ENCODE measurements around the gene BRICD5.
A peak's percentile ranks its signal among the peaks of the same experiment; 100 is the strongest.
"Not testable (repeated sequence)": the region's sequence is repeated elsewhere in the genome, so short reads cannot be mapped to it uniquely, and the experiment has no call there.

BRICD5 gene

DNA sequence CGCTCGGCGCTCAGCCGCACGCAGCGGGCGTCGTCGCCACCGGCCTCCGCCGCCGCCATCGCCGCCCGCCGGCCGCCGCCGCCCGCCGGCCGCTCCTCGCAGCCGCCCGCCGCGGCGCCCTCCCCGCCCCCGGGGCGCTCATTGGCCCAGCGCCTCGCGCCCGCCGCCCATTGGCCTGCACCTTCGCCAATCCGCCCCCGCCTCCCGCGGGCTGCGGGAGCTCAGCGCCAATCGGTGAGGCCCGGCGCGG is 4.0 kb upstream of the BRICD5 start, which contains the start of gene PGP:
PGP (minus strand) TSS at position 122 of the 250 bp plus-strand sequence; CDS start at position 59, 63 bp downstream.
- DNase-seq, result no peak

DNA sequence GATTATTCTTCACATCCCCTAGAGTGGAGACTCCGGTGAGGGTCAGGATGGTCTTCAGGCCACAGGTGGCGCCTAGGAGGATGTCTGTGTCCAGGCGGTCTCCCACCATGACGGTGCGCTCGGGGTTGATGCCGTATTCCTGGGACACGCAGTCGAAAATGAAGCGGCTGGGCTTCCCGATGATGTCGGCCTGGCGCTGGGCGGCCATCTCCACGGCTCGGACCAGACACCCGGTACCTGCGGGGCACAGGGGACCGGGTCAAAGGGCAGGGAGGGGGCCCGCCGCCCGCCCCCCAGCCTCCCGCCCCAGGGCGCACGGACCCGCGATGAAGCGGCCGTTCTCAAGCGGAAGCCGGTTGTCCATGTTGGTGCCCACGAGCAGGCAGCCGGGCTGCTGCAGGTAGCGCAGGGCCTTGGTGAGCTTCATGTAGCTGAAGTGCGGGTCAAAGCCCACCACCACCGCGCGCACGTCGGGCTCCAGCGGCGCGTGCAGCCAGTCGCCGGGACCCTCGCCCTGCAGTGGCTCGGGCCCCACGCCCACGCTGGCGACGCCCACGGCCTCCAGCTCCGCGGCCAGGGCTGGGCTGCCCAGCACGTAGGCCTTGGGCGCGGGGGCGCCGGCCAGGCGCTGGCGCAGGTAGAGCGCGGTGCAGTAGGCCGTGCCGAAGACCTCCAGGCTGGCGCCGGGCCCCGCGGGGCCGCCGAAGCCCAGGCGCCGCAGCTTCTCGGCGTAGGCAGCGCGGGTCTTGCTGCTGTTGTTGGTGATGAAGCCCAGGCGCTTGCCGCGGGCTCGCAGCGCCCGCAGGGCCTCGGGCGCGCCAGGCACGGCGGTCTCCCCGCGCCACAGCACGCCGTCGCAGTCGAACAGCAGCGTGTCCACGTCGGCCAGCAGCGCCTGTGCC is 3.4 kb upstream of the BRICD5 start:
- no peak for DNase-seq

DNA sequence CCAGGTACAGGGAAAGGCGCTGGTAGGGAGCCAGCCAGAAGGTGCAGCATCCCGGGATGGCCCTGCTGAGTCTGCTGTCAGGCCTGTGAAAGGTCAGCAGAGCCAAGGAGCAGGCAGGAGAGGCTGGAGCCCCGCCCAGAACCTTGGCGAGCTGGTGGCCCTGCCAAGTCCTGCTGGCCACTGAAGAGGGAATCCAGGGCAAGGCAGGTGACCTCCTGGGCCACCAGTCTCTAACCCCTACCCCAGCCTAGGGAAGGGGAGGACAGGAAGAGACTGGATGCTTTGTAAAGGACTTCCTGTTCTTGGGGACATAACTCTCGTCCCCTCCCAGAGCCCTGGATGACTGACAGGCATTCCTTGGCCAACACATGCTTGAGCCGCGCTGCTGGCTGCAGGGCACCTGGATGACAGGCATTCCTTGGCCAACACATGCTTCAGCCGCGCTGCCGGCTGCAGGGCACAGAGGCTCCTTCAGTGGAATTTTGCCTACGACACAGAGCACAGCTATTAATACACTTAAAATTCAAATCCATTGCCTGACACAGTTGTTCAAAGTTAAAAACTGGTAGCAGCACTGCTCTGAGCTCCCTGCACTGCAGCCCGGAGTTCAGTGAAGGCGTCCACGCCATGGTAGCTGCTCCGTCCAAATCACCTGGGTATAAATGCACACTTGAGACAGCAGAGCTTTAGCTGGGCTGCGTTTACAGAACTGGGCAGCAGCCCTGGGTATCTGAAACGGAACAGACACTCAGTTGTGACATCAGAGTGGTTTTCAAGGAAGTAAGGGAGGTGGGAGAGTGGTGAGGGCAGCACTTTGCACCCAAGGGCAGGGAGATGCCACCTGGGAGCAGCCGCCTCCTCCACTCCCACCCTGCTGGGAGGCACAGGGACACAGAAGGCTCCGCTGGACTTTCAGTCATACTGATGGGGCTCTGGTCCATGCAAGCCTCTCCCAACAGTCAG is 2.0 kb upstream of the BRICD5 start:
- no peak for DNase-seq

DNA sequence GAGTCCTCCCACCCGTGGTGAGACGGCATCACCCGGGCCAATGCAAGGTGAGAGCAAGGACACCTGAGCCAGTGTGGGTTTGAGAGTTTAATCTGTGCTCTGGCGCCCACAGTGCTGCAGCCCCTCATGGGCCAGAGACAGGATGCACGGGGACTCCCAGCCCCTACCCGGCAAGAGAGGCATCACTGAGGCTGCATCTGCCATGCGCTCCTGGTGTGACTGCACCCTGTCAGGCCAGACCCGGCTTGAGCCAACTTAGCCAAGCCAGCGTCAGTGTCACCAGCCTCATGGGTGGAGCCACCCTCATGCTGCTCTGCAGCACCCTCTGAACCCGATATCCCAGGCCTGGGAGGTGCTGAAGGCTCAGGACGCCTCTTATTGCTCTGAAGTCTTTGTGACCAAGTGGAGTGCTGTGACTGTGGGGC is 1.3 kb upstream of the BRICD5 start:
- no peak for DNase-seq

DNA sequence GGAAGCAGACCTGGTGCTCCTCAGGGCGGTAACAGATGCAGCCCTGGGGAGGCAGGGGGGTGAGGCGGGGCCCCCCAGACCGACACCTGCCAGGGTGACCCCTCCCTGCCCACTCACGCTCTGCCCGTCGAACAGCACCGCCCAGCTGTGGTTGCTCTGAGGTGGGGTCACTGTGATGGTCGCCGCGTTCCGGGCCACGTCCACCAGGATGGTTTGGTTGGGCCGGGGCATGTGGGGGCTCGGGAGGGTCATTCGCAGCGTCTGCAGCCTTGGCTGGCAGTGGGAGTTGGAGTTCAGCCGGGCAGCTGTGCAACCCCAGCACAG is 692 bp downstream of the BRICD5 start:
- no peak for DNase-seq

DNA sequence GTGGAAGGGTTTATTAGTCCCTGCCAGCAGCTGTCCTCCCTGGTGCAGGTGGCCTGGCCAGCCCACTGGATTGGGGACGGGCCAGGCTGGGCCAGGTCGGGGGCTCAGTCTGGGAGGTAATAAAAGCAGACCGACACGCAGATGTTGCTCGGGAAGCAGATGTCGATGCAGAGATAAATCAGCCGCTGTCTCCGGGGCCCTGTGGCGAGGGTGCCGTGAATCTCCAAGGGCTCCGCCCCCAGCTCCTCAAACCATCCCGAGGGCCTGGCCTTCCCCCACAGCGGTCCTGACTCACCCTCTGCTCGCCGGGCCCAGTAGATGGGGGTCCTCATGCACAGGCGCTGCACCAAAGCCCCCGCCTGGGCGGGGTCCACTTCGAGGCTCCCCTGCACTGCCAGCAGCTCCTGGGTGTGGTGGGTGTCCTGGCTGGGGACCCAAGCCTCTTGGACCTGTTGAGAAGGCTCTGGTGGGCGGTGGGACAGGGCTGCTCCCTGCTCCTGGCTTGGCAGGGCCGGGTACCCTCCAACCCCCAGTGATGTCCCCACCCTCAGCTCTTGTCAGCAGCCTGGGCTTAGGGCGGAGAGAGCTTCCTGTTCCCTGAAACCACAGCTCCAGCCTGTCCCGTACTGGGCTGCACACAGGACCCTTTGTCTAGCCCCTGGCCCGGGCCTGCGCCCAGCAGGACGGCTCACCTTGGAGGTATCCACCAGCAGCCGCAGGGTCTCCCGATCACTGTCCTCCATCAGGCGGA is 1.2 kb downstream of the BRICD5 start:
- no peak for DNase-seq

DNA sequence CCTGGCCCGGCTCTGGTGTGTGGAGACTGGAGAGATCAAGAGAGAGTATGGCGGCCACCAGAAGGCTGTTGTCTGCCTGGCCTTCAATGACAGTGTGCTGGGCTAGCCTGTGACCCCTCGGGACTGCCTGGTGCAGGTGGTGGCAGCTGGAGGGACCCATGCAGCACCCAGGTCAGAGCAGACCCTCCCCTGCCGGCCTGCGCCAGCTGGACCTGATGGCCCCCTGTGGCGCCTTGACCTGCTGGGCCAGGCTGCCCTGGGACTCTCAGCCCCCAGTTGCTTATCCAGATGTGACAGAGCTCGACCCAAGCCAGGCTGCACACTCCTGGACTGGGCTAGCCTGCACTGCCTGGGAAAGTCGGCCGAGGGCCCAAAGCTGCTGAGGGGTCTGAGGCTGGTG is 1.9 kb downstream of the BRICD5 start:
- no peak for DNase-seq

DNA sequence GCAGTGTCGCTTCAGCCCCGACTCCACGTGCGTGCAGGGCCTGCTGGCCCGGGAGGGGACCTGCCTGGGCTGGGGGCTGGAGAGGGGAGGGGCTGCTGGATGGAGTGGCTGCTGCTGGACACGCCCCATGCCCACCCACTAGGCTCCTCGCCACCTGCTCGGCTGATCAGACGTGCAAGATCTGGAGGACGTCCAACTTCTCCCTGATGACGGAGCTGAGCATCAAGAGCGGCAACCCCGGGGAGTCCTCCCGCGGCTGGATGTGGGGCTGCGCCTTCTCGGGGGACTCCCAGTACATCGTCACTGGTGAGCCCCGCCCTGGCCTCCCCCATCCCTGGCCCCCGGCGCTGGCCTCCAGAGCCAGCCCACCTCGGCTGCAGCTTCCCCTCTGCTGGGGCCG is 2.4 kb downstream of the BRICD5 start:
- DNase-seq, result no peak

DNA sequence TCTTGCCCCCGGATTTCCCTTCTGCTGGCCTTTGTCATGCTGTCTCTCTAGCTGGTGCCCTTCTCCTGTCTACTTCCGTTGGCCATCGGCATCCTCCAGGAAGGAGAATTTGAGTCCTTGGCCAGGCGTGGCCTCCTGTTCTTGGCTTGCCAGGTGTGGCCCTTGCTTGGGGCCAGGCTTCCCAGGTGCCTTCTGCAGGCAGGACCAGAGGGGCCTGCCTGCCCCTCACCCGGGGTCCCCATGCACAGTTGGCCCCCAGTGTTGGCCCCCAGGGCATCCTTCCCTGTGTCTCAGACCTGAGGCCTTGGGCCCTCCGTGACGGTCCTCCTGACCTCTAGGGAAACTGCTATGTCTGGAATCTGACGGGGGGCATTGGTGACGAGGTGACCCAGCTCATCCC is 2.8 kb downstream of the BRICD5 start:
- DNase-seq, result no peak

DNA sequence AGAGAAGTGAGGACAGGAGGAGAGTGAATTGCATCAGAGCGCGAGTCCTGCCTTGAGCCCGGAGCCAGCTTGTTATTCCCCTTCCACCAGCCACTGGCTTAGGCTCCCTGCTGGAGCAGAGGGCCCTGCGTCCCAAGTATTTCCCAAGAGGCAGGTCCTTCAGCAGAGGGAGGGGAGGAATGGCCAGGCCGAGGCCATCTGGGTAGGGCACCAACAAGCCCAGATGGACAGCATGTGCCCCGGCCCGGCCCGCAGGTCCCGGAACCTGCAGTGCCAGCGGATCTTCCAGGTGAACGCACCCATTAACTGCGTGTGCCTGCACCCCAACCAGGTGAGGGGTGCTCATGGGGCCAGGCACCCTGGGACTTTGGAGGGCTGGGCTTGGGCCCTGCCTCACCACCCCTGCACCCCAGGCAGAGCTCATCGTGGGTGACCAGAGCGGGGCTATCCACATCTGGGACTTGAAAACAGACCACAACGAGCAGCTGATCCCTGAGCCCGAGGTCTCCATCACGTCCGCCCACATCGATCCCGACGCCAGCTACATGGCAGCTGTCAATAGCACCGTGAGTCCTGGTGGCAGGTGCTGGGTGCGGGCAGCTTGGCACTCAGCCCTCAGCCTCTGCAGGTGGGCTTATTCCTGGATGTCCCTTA is 3.8 kb downstream of the BRICD5 start:
- no peak for DNase-seq

DNA sequence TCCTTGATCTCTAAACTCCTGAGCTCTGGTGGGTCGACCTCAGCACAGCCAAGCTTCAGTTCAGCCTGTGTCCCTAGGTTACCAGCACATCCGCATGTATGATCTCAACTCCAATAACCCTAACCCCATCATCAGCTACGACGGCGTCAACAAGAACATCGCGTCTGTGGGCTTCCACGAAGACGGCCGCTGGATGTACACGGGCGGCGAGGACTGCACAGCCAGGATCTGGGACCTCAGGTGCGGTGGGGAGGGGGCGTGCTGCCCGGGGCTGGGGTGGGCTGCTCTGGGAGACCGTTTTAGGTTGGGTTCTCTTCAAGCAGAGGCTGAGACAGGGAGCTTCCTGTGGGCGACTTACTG is 4.3 kb downstream of the BRICD5 start:
- no peak for DNase-seq

DNA sequence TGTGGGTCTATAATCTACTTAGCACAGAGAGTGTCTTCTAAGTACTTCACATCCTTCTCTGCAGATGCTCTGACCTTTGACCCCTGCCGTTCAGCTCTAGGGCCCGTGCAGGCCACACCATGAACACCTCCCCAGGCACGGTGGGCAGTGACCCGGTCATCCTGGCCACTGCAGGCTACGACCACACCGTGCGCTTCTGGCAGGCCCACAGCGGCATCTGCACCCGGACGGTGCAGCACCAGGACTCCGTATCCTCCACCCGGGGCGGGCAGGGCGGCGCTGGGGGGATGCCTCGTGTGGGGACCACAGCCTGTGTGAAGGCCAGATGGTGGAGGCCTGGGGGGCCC is 4.7 kb downstream of the BRICD5 start:
- no peak for DNase-seq

DNA sequence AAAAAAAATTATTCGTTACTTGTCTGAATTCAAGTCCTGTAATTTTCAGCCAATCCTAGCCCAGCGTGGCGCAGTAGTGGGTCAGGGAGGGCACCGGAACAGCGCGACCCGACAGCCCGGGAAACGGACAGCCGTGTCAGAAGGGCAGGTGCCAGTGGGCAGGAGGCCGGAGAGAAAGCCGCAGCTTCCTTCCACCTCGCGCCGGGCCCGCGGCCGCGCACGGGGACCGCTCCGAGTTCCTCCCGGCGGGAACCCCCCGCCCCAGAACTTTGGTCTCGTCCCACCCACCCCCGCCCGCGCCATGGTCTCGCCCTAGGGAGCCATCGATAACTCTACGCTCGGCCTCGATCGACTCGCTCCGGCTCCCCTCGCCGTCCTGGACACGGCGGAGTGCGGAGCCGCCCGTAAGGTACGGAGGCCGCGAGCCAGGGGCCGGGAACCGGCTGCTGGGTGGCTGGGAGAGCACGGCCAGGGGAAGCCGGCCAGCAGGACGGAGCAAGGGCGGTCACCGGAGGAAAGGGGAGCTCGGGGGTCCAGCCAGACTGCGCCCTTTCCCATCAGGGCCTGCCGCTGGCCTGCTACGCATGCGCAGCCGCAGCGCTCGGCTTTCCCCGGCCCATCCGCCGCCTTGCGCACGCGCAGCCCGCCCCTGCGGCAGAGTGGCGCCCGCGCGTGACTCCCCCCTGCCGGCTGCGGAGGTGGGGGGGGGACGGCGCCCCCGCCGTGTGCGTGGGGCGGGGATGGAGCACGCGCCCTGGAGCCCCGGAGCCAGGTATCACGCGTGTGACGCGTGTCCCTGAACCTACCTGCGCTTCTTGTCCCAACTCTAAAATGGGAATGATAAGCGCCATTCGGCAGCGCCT is 5.3 kb downstream of the BRICD5 start, which contains the start of gene MLST8:
MLST8 (plus strand) TSS at position 351 of the 863 bp plus-strand sequence. CDS start 632 bp downstream, outside the sequence.
- peak; percentile 86 for DNase-seq

DNA sequence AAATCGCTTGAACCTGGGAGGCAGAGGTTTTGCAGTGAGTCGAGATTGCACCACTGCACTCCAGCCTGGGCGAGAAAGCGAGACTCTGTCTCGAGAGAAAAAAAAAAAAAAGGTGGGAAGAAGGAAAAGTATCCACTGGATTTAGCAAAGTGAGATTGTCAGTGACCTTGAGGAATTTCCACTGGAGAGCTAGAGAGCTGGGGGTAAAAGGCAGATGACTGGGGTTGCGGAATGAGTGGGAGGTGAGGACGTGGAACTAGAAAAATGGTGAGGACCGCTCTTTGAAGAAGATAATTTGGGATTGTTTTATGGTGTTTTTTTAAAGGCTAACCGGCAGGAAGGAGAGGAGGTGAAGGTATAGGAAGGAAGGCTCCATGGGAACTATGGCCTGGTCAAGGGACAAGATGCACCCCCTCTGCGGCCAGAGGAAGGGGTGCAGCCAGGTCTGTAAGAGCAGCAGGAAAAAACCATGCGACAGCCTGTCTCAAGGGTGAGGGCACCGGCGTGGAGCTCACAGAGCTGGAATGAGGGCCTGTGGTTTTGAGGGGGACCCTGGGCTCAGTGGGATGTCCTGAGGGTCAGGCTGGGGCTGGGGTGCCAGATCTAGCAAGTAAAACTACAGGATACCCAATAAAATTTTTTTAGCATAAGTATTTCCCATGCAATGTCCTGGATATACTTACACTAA is 6.1 kb downstream of the BRICD5 start:
- DNase-seq, result no peak

DNA sequence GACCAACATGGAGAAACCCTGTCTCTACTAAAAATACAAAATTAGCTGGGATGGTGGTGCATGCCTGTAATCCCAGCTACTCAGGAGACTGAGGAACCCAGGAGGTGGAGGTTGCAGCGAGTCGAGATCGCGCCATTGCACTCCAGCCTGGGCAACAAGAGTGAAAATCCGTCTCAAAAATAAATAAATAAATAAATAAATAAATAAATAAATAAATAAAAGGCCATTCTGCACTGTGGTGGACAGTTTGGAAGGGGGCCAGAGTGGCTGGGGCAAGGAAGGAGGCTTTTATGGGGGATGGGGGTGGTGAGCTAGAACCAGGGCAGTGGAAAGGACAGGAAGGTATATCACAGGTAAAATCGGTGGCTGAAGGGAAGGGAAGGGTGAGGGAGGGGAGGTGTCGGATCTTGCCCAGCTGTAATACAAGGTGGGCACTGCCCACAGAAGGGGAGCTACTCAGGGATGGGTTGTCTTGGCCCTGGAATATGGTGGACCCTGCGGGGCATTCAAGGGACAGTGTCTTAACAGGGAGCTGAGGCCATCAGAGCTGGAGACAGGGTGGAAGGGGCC is 7.5 kb downstream of the BRICD5 start:
- DNase-seq, result not testable (repeated sequence)

DNA sequence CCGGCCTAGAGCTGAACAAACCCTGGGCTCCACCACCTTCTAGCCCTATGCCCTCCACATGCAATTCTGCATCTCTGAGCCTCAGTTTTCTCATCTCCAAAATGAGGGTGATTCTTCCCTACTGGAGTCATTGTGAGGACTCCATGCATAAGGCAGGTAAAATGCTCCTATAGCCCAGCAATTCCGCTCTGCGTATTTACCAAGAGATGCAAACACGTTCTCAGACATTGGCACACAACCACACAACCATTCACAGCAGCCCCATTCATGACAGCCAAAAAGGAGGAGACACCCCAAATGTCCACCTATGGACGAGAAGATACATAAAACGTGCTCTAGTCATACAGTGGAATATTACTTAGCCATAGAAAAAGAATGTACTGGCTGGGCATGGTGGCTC is 10.3 kb downstream of the BRICD5 start:
- no peak for DNase-seq

DNA sequence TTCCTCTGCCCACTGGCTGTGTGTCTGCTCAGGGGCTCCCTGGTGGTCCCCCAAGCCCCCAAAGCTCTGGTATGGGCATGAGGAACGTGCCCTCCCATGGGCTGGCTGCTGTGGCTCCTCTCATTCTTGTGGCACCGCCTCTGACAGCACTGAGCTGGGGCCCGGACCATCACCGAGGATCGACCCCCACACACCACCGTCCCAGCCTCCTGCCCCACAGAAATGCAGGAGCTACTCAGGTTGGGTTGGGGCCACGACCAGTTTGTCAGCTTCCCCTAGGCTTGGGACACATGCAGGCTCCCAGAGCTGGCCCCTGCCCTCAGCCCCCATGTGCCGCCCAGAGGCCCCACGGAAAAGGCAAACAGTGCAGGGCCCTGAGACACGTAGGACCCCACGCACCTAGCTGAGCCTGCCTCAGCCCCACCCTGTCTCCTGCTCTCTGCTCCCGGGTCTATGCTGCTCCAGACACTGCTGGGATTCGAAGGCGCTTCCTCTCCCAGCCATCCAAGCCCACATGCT is 11.0 kb downstream of the BRICD5 start:
- no peak for DNase-seq

DNA sequence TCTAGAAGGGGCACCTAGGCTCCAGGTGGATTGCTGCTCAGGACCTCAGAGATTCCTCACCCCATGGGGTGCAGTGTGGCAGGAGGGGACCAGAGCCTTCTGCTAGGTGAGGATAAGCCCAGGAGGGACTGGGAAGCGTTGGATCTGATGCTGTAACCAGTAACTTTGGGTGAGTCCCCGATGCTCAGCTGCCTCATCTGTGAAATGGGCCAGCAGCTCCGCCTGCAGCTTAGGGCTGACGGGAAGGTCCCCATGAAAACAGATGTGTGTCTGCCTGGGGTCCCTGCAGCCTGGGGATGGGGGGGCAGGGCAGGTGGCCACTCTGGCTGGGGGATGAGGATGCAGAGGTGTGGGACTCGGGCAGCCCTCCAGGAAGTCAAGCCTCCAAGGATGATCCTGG is 11.6 kb downstream of the BRICD5 start:
- no peak for DNase-seq

DNA sequence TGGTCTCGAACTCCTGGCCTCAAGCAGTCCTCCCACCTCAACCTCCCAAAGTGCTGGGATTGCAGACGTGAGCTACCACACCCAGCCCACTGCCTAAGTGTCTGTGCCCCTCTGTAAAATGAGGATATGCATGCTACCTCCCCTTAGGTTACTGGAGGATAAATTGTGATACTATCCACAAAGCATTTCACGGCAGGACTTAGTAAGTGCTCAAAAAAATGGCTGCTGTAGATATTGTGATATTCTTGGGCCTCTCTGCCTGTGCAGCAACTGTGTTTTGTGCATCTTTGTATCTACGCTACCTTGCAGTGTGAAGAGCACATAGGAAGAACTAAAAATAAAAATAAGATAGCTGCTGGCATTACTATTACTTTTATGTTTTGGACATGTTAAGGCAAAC is 12.4 kb downstream of the BRICD5 start:
- DNase-seq, result no peak

DNA sequence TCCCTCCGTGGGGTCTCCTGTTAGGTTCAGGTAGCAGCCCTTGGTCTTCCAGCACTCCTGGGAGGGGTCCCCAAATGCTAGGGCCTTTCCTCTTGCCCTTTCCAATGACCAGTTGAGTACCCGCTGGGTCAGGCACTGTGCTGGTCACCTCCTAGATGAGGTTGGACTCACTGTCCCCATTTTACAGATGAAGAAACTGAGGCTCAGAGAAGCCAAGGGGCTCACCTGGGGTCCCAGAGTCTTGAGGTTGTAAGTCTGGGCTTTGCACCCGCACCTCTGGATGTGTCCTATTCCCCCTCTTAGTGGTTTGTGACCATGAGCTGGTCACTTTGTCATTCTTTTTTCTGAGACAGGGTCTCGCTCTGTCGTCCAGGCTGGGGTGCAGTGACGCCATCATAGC is 12.9 kb downstream of the BRICD5 start:
- no peak for DNase-seq
